ENCODE data around the gene PHACTR1.

- no peak for TF ChIP-seq CTCF (IDR thresholded peaks at IDR 0.05)
- TF ChIP-seq POLR2A (IDR thresholded peaks at IDR 0.05): no peak
These were observed 591.0 kb downstream of the PHACTR1 start for GRCh38 chr6:13307508-13307995.
